HG02678 (cell line): ENCODE measurements around the gene SLC38A9.
A peak's percentile ranks its signal among the peaks of the same experiment; 100 is the strongest.
"Not testable (repeated sequence)": the region's sequence is repeated elsewhere in the genome, so short reads cannot be mapped to it uniquely, and the experiment has no call there.

Experiments used
- ATAC-seq: cut with Tn5 transposase; IDR thresholded peaks from one replicate; pipeline ENCODE4 v1.9.1; 2021; ENCODE audit warnings: mild to moderate bottlenecking, moderate library complexity; ENCODE audit not compliant: unreplicated experiment

Gene SLC38A9

GRCh38 chr5:55712023-55712859 lies at the start of gene SLC38A9:
SLC38A9 (minus strand) TSS chr5:55712324; CDS start chr5:55697958, 14,366 bp downstream.
- ATAC-seq = peak; percentile 100

GRCh38 chr5:55761721-55762120 lies 49.6 kb upstream of the SLC38A9 start:
- ATAC-seq = not testable (repeated sequence)

- no peak for ATAC-seq
These were observed 46.6 kb upstream of the SLC38A9 start for GRCh38 chr5:55758714-55759113.

- no peak for ATAC-seq
These were observed 46.1 kb upstream of the SLC38A9 start for GRCh38 chr5:55758231-55758630.

- no peak for ATAC-seq
These were observed 38.4 kb upstream of the SLC38A9 start for GRCh38 chr5:55750499-55750898.

- ATAC-seq = no peak
These were observed 37.9 kb upstream of the SLC38A9 start for GRCh38 chr5:55750063-55750462.

GRCh38 chr5:55749387-55749786 lies 37.3 kb upstream of the SLC38A9 start:
- no peak for ATAC-seq

GRCh38 chr5:55747778-55748318 lies 35.7 kb upstream of the SLC38A9 start:
- ATAC-seq = no peak

GRCh38 chr5:55742778-55743177 lies 30.7 kb upstream of the SLC38A9 start:
- no peak for ATAC-seq

- ATAC-seq = no peak
These were observed 25.7 kb upstream of the SLC38A9 start, which contains the start of gene DDX4 for GRCh38 chr5:55737793-55738192. DDX4 (plus strand) TSS chr5:55738061; CDS start chr5:55738964, 903 bp downstream.

- no peak for ATAC-seq
These were observed 22.5 kb upstream of the SLC38A9 start for GRCh38 chr5:55734658-55735057.

- no peak for ATAC-seq
These were observed 20.5 kb upstream of the SLC38A9 start for GRCh38 chr5:55732585-55732984.

GRCh38 chr5:55731848-55732247 lies 19.7 kb upstream of the SLC38A9 start:
- no peak for ATAC-seq

- ATAC-seq = no peak
These were observed 12.2 kb upstream of the SLC38A9 start for GRCh38 chr5:55724281-55724680.

- ATAC-seq = no peak
These were observed 8.1 kb upstream of the SLC38A9 start for GRCh38 chr5:55720188-55720703.

- ATAC-seq = not testable (repeated sequence)
These were observed 6.9 kb upstream of the SLC38A9 start for GRCh38 chr5:55719026-55719425.

- no peak for ATAC-seq
These were observed 3.5 kb upstream of the SLC38A9 start for GRCh38 chr5:55715519-55716078.

- no peak for ATAC-seq
These were observed 2.6 kb upstream of the SLC38A9 start for GRCh38 chr5:55714749-55715148.

GRCh38 chr5:55714339-55714738 lies 2.2 kb upstream of the SLC38A9 start:
- ATAC-seq = no peak

- ATAC-seq = no peak
These were observed 1.7 kb upstream of the SLC38A9 start for GRCh38 chr5:55713871-55714270.

GRCh38 chr5:55711507-55712022 lies 559 bp downstream of the SLC38A9 start:
- no peak for ATAC-seq

- no peak for ATAC-seq
These were observed 3.4 kb downstream of the SLC38A9 start for GRCh38 chr5:55708732-55709131.
